Stimulated activated CD8-positive, alpha-beta memory T cell treated with anti-CD3 and anti-CD28 coated beads, Interleukin-4, amount 100 ng/mL, for 4 hours (primary cell): ENCODE measurements around the gene SLF2.
A peak's percentile ranks its signal among the peaks of the same experiment; 100 is the strongest.

Experiments used
- DNase-seq, 2 donors: peaks; one replicate each; pipeline ENCODE4 v3.0.0-alpha.2; 2020; ENCODE audit warnings: low read depth in 2 of 2, low spot score in 1 of 2

Gene SLF2

GRCh38 chr10:100998991-100999741 is 86.4 kb downstream of the SLF2 start:
- peak; percentile 34 to 57 for DNase-seq

GRCh38 chr10:100999742-101000126 is 87.0 kb downstream of the SLF2 start, which contains the start of gene LZTS2:
TSS of gene LZTS2 (plus strand) at chr10:100999808. CDS start at chr10:101002539, 2,731 bp downstream.
- DNase-seq, result no peak

- no peak for DNase-seq
Measured at GRCh38 chr10:101000127-101000914, 87.6 kb downstream of the SLF2 start.

GRCh38 chr10:101000915-101001658 is 88.3 kb downstream of the SLF2 start:
- no peak for DNase-seq

- DNase-seq, result no peak
Measured at GRCh38 chr10:101001659-101002035, 88.9 kb downstream of the SLF2 start.

GRCh38 chr10:101002456-101002855 is 89.7 kb downstream of the SLF2 start:
- DNase-seq, result no peak

GRCh38 chr10:101003639-101004206 is 91.0 kb downstream of the SLF2 start:
- no peak for DNase-seq

- no peak for DNase-seq
Measured at GRCh38 chr10:101005361-101005760, 92.6 kb downstream of the SLF2 start.

- no peak for DNase-seq
Measured at GRCh38 chr10:101005869-101006567, 93.3 kb downstream of the SLF2 start.

- DNase-seq, result no peak
Measured at GRCh38 chr10:101006593-101007098, 93.9 kb downstream of the SLF2 start.

- DNase-seq, result no peak
Measured at GRCh38 chr10:101007099-101007711, 94.4 kb downstream of the SLF2 start.

GRCh38 chr10:101007915-101008822 is 95.4 kb downstream of the SLF2 start:
- DNase-seq, result no peak

GRCh38 chr10:101008823-101009423 is 96.2 kb downstream of the SLF2 start:
- no peak for DNase-seq

- no peak for DNase-seq
Measured at GRCh38 chr10:101010329-101010728, 97.6 kb downstream of the SLF2 start.

- no peak for DNase-seq
Measured at GRCh38 chr10:101011517-101012423, 99.0 kb downstream of the SLF2 start.

GRCh38 chr10:101012525-101013364 is 100.0 kb downstream of the SLF2 start:
- DNase-seq, result peak in 1 of 2 donors; percentile 54

- DNase-seq, result no peak
Measured at GRCh38 chr10:101013365-101013825, 100.6 kb downstream of the SLF2 start.
